Measurements from ENCODE around the gene ASIC5.

Gene ASIC5

DNA sequence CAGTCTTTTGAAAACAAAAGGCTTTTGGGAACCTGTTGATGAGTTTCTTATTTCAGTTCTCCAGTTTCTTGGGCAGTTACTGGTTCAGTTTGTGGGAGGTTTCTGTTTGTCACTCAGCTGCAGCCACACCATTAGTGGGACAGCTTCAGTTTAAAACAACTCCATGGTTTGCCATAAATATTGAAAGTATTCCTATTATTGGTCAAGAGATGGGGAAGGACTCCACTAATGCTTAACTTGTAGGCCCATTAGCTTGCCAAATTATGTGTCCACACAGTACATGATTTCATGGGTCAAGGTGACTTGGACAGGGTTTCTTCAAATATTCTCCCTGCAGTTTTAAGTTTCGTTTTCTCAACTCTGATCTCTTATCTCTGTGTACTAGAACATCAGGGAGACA, 15.5 kb upstream of the ASIC5 start:
- intact Hi-C loops (cut with DNase I), result no loop called here
- DNase-seq, result no peak

DNA sequence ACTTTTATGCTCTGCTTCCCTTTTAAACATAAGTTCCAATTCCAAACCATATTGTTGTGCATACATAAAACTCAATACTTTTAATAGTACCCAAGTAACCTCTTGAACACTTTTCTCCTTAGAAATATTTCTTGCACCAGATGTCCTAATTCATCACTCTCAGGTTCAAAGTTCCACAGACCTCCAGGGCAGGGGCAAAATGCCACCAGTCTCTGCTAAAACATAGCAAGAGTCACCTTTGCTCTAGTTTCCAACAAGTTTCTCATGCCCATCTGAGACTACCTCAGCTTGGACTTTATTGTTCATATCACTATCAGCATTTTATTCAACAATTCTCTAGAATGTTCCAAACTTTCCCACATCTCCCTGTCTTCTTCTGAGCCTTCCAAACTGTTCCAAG, 13.7 kb upstream of the ASIC5 start:
- no peak for DNase-seq
- intact Hi-C loops (cut with DNase I), result no loop called here

DNA sequence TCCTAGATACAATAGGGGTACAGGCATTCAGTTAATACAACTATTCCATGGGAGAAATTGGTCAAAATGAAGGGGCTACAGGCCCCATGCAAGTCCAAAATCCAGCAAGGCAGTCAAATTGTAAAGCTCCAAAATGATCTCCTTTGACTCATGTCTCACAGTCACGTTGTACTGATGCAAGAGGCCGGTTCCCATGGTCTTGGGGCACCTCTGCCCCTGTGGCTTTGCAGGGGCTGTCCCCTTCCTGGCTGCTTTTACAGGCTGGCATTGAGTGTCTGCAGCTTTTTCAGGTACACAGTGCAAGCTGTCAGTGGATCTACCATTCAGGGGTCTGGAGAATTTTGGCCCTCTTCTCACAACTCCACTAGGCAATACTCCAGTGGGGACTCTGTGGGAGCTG, 12.5 kb upstream of the ASIC5 start:
- intact Hi-C loops (cut with DNase I), result no loop called here
- DNase-seq, result no peak

DNA sequence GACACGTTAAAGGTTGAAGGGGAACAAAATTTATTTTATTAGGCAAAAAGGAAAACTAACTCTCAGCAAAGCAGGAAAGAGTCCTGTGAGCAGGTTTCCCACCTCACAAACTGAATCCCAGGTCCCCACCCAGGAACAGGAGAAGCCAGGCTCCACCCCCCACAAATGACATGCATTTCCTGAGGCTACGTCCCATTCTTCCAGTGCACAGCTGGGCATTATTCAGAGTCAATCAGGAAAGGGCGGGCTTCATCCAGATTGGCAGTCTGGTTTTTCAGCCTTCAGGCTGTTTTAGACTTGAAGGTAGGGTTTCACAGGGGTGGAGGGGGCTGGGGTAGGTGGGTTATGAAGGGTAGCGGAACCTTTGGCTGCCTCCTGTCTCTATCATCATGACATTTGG, 11.9 kb upstream of the ASIC5 start:
- DNase-seq, result no peak
- intact Hi-C loops (cut with DNase I), result no loop called here

DNA sequence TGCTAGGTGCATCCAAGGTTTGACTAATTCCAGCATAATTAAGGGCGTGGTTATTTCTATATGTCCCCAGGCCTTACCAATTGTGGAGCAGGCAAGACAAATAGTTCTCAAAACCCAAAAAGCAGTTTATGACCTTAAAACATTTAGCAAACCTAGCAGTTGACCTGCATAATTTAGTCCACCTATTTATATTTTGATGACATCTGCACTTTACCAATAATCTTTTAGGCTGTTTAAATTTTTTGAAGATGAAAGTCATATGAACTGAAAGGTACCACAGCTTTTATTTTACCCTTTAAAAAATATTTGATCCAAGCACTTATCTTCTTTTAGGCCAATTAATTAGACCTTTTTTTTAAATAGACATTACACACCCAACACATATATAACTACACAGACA, 9.8 kb upstream of the ASIC5 start:
- no peak for DNase-seq
- intact Hi-C loops (cut with DNase I), result no loop called here

DNA sequence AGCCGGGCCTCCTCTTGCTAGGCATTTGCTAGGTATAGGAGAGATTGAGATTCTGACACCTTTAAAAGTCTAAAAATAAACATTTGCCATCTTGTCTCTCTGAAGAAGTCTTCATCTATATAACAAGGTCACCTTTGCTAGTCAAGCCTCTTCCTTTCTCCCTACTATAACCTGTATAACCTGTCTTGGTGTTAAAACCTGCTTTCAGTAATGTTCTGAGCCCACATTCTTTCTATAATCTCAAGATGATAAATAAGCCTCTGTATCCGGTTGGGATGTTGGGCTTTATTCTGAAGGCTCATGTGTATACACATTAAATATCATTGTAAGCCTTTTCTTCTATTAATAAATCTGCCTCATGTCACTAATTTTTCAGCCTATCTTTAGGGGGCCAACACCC, 10.2 kb downstream of the ASIC5 start:
- DNase-seq, result no peak
- intact Hi-C loops (cut with DNase I), result no loop called here

DNA sequence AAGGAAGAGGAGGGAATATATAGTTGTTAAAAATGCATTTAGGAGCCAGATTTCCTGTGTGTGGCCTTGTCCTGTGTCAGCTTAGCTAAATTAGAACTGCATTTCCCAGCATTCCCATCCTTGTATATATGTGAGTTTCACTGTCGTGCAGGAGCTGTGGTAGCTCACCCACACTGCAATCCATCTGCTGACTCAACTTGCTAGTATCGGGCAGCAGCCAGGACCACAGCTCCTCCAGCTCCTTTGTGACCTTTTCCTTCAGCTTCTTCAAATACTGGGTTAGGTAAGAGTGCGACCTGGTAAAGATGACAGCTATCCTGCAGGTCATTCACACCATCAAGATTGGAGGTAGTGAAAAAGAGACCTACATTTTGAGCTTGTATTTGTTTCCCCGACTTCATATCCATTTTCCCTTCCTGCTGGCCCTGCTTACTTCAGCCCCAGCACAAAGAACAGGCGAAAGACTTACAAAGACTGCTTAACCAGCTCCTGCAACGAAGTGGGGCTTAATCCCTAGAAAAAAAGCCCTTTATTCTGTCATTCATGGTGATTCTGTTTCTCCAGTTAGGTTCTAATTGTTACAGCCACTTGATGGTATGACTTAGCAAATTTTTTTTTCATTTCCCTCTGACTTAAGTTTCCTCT, 11.4 kb downstream of the ASIC5 start:
- intact Hi-C loops (cut with DNase I), result no loop called here
- peak in 1 of 10 donors; percentile 10 for DNase-seq

DNA sequence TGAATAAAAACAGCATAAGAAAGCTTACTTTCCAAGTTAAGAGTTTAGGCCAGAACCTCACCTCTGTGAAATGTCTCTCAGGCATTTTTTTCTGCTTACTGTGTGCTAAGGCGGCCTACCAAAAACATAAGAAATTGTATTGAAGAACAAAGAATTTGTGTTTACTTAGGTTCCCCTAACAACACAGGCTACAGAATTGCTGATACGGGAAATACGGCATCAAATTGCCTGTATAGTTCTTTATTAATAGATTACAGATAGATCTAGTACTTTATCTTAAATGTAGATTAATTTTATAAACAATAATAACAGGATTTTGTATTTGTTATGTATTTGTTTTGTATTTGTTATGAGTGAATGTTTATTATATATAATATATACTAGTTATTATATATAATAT, 12.9 kb downstream of the ASIC5 start:
- no peak for DNase-seq
- intact Hi-C loops (cut with DNase I), result no loop called here

DNA sequence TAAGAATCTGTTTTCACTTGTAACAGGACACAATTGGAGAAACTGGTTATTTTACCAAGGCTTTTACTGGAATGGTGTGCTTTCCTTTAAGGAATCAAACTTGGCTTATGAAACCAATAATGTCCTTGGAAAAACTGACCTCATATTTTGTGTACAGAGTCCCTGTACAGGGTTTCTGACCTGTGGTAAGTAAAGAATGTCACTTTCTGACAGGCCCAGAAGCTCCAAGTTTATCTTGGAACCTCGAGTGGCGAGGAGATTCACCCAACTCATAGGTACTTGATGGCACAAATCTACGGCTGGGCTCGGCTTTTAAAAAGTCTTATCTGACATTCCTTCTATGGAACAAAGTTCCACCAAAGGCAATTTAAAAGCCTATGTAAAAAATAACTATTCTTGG, 17.0 kb downstream of the ASIC5 start:
- no peak for DNase-seq
- intact Hi-C loops (cut with DNase I), result no loop called here

DNA sequence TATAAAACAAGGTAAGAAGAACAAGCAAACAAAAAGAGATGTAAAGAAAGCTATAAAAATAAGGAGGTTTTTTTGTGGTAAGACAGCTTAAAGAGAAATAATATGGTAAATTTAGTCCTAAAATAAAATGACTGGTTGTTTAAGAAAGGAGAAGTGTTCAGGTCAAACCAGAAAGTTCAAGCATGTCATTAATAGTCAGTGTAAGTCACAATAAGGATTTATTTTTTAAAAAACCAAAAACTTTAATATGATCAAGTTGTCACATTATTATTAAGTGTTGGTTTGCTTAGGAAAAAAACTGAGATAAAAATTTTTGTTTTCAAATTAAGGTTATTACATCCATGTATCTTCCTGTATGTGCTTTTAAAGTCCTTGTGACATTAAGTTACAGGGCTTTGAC, 19.1 kb downstream of the ASIC5 start:
- intact Hi-C loops (cut with DNase I), result no loop called here

DNA sequence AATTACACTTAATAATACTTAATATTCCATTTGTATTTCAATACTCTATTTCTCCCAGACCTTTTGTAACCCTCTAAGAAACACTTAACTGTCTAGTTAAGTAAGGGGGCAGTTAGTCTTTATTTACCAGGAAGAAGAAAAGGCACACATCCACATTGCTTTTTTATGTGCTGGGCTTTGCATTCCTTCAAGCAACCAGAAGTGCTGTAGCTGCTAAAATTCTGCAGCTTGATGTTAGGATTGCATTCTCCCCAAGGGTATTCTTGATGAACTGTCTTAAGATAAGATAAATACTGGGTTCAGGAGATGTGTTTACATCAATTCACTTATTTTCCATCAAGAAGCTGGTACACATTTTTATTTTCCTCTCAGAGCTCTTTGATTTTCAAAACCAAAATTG, 24.0 kb downstream of the ASIC5 start:
- intact Hi-C loops (cut with DNase I), result no loop called here
- DNase-seq, result no peak

More for the DNA sequence above, 19.1 kb downstream of the ASIC5 start:
- no peak for DNase-seq

DNA sequence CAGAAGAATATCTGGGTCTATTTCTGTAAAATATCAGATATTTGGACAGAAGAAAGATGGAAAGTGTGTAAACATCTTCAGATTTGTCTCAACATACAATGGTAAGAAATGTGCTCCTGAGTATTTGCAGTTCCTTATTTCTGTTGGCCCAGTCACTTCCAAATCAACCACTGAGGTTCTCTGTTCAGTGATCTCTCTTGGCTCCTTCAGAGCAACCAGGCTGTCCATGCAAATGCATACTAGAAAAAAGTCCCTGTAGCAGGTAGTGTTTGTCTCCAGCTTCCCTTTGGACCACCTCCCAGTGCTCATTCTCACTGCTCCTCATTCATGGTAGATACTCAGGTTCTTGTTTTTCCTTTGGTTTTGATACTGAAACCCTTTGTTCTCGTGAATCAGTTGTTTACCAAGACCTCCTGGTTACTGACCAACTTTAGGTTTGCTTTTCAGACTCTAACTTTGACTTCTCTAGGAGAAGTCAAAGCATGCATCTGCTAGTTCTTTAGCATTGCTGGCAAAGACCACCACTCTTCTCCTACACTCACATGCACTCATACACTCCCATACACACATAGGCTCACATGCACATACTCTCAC, 28.8 kb downstream of the ASIC5 start:
- DNase-seq, result no peak
- intact Hi-C loops (cut with DNase I), result no loop called here

DNA sequence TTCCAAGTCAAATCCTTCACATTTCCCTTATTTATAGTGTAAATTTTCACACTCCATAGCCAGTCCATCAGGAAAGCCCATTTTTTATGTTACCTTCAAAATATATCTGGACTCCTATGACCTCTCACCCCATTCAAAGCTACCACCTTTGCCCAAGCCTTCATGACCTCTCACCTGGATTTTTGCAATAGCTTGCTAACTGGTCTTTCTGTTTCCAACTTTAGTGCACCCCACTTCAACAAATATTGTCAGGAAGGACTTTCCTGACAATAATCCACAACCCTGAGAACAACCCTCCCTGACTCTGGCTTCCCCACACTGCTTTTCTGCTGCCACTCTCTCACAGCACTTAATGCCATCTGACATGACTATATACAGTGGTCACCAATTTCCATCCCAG, 33.4 kb downstream of the ASIC5 start:
- no peak for DNase-seq
- intact Hi-C loops (cut with DNase I), result no loop called here

DNA sequence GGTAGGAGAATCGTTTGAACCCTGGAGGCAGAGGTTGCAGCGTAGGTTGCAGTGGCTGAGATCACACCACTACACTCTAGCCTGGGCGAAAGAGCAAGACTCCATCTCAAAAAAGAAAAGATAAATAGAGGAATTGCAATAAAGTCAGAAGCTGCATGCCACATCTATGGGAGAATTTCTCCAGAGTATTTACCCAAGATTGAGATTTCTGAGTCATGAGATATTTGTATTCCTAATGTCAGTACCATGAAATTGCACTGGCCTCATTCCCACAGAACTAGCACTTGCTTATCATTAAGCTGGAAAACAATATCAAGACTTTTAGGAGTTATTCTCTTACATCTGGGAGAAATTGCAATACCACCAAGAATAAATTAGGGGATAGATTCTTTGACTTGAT, 37.4 kb downstream of the ASIC5 start:
- DNase-seq, result no peak
- intact Hi-C loops (cut with DNase I), result no loop called here

DNA sequence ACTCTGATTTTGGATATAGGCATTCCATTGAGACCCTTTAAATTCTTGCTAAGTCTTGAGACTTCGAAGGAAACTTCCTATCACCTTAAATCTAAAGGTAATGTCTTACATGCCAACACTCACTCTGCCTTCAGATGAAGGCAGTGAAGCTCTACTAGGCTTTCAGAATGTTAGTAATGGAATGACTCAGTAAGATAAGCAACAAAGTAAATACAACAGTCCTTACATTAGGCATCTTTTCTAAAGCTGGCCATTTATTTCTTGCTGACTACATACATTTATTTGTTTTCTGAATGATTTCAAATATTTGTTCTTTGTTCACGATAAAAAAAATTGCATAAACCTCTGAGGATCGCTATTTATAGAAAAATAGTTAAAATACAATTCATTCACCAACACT, 43.5 kb downstream of the ASIC5 start:
- intact Hi-C loops (cut with DNase I), result no loop called here

DNA sequence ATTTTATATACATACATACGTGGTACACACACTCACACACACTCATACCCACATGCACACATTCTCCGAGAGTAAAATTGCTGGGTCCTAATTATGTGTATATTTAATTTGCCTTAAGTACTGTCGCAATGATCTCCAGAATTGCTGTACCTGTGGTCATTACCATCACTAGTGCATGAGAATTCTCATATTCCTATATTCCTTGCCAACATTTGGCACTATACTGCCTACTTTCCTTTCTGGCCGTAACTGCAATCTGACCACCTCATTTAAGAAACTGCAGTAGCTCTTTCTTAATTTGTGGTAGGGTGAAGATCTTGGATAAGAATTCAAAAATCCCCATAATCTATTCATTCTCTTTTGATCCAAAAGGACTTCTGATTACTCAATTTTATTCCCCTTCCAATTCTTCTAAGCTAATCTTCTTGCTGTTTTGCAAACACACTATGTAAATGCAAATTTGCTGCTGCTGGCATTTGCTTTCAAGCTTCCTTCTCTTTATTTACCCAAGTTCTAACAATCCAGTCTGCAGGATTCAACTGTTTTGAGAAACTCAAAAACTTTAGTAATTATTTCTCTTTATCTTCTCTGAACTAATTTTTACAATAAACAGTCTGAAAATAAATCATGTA, 45.1 kb downstream of the ASIC5 start:
- intact Hi-C loops (cut with DNase I), result no loop called here
- DNase-seq, result no peak

More for the DNA sequence above, 43.5 kb downstream of the ASIC5 start:
- no peak for DNase-seq

DNA sequence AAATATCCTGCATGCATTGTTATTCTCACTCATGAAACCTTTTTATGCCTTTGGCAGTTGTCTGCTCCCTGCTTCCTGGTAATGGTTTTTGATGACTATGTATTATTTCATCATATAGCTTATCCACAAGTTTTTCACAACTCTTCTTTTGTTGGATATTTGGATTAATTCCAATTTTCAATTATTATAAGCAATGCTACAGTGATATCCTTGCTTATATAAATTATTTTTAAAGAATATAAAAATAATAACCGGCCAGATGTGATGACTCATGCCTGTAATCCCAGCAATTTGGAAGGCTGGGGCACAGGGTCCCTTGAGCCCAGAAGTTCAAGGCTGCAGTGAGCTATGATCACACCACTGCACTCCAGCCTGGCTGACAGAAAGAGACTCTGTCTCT, 47.0 kb downstream of the ASIC5 start:
- no peak for DNase-seq
- intact Hi-C loops (cut with DNase I), result no loop called here

DNA sequence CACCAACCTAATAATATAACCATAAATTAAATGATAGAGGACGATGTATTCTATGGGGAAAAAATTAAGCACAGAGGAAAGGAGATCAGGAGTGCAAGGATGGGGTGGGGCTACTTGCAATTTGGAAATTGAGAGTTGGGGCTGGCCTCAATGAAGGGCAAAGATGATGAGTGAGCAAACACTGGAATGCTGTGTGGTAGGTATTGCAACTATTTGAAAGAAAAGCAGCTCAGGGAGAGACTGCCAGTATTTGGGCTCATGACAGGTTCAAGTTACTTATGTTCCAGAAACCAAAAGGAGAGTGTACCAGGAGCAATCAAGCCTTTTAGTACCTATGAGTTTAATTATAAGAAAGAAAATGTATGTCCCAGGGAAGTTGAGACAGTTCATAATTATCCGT, 47.4 kb downstream of the ASIC5 start:
- intact Hi-C loops (cut with DNase I), result no loop called here
- DNase-seq, result no peak

DNA sequence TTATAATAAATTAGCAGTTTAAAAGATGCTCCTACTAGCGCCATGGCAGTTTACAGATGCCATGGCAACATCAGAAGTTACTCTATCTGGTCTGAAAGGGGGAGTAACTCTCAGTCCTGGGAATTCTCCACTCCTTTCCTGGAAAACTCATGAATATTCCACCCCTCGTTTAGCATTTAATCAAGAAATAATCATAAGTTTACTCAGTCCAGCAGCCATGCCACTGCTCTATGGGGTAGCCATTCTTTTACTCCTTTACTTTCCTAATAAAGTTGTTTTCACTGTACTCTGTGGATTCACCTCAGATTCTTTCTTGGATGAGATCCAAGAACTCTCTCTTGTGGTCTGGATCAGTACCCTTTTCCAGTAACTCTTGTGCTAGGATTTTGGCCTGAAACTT, 55.0 kb downstream of the ASIC5 start:
- intact Hi-C loops (cut with DNase I), result loop anchor here (5.0 kb wide), 1 partner anchor 141 kb away; the partner anchor contains the start of gene CTSO
- no peak for DNase-seq

DNA sequence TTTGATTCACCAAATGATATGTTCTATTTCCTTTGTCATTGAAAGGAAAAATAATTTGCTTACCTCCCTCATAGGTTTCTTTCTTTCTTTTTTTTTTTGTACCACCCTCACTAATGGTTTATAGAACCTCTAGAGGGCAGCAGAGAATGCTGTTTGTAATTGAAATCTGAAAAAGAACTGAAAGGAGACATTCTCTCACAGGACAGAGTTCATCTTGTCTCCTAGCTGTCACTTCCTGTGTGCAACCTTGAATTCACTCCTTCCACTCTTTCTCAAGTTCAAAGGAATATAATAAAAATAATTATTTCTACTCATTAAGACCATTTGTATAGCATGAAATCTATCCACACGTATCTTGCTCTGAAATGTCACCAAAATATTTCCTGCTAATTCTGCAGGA, 56.2 kb downstream of the ASIC5 start:
- DNase-seq, result no peak
- intact Hi-C loops (cut with DNase I), result loop anchor here (5.0 kb wide), 1 partner anchor 142 kb away; the partner anchor contains the start of gene CTSO

DNA sequence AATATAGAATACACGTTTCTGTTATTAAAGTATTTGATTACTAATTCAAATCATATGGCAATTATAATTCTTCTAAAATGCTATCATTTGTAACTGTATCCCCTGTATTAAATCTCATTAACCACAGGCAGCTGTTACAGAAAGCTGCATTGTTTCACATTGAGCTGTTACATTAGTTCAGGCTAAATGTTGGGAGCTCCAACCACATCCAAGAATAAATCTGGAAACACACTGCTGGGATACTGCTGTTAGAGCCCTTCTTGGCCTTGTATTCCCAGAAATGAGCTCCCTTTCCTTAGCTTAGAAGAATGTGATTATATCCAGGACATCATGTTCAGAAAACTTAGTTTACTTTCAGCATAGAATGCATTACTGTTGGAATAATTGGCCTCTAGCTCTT, 59.1 kb downstream of the ASIC5 start:
- no peak for DNase-seq
- intact Hi-C loops (cut with DNase I), result no loop called here

DNA sequence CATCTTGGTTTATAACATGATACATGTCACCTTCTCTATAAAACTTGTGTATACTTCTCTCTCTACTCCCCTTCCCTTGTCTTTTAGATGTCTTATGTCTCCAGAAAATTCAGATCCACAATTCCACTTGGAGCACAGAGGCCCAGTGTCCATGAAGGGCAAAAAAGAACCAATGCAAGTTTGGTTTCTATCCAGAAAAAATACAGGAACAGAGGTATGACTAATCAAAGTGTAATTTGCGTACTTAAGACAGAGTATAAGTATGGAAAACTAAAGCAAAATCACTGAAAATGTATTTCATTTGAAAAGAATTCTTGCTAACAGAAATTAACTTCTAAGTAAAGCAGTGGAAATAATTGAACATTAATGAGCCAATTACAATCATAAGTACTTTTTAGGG, 61.1 kb downstream of the ASIC5 start:
- no peak for DNase-seq
- intact Hi-C loops (cut with DNase I), result no loop called here

All from posterior cingulate gyrus (tissue), 11 donors.